HepG2 (cell line): Measurements from ENCODE around the gene EMID1. TPM values are rescaled to one million over a fixed set of nuclear protein-coding genes. Genes with fewer than 3 reads are reported as not detected.
A peak's percentile ranks its signal among the peaks of the same experiment; 100 is the strongest.

Experiments
- ATAC-seq: fragments of 200-7000 bp; cut with Tn5 transposase; 3 replicates; pipeline ENCODE4 v1.9.1; 2020; ENCODE audit warnings: mild to moderate bottlenecking, moderate library complexity
- BruUV-seq: library from RNA; stranded (reverse); fragments of 400-500 nt; replicated peaks from 2 replicates; lab custom pipeline; 2021; lab: Mats Ljungman, UMichigan
- CTCF ChIA-PET: fragments of 300-600 bp; formaldehyde crosslinking; extraction: SDS; loops from one replicate; lab custom pipeline; 2021; ENCODE audit warnings: low total read pairs, inconsistent platforms, low intra/inter-chr PET ratio; lab: Yijun Ruan, JAX
- POLR2A ChIA-PET: fragments of 350-600 bp; sonication (Branson Sonifier 250); formaldehyde crosslinking; loops from one replicate; lab custom pipeline; 2020; ENCODE audit warnings: antibody characterized with exemption, inconsistent platforms; lab: Yijun Ruan, JAX
- DNase-seq: peaks from one replicate; pipeline ENCODE4 v3.0.0-alpha.2; 2015; ENCODE audit warnings: low spot score
- FAIRE-seq: peaks from 3 replicates; lab custom pipeline; 2011; peaks lifted over from hg19 to GRCh38; lab: Jason Lieb, UNC
- H2AFZ ChIP-seq: one replicate; pipeline ENCODE4 v1.6.1; 2011; ENCODE audit warnings: low read length, inconsistent platforms
- H3K27ac ChIP-seq: fragments of 300-600 bp; 3 replicates; pipeline ENCODE4 v1.8.0; 2011; ENCODE audit warnings: mixed run types, mild to moderate bottlenecking, mixed read lengths, low read length, inconsistent platforms; ENCODE audit not compliant: insufficient read depth; ENCODE audit errors: extremely low read length
- H3K27me3 ChIP-seq, 2 experiments: fragments of 200-600 bp in 1 of 2; 2 replicates in 1 of 2; 3 replicates in 1 of 2; pipeline versions ENCODE4 v1.6.0 to v1.8.0; 2011; ENCODE audit warnings: low read length in 2 of 2, mild to moderate bottlenecking in 2 of 2, moderate library complexity in 2 of 2, inconsistent platforms in 1 of 2; ENCODE audit not compliant: insufficient read depth in 2 of 2, control insufficient read depth in 1 of 2
- H3K36me3 ChIP-seq, 2 experiments: fragments of 200-600 bp in 1 of 2; replicated peaks in 1 of 2; 2 replicates in 1 of 2; 3 replicates in 1 of 2; pipeline versions ENCODE4 v1.5.1 to v1.8.0; 2011; ENCODE audit warnings: low read length in 2 of 2, inconsistent platforms in 1 of 2; ENCODE audit not compliant: insufficient read depth in 2 of 2, control insufficient read depth in 1 of 2
- H3K4me1 ChIP-seq: 2 replicates; pipeline ENCODE4 v1.5.1; 2012; ENCODE audit warnings: low read length, inconsistent platforms; ENCODE audit not compliant: insufficient read depth
- H3K4me2 ChIP-seq: 2 replicates; pipeline ENCODE4 v1.6.0; 2011; ENCODE audit warnings: low read depth, low read length, inconsistent platforms
- H3K4me3 ChIP-seq, 3 experiments: fragments of 200-600 bp in 1 of 3; sonication (generic), shearing (Covaris generic) in 1 of 3; replicated peaks in 1 of 3; 2 replicates each; pipeline ENCODE4 v1.5.1; 2011 to 2016; ENCODE audit warnings: low read length in 3 of 3, inconsistent platforms in 2 of 3, low read depth in 2 of 3, mild to moderate bottlenecking in 2 of 3, control low read depth in 1 of 3, mixed read lengths in 1 of 3; ENCODE audit not compliant: insufficient read depth in 1 of 3
- H3K79me2 ChIP-seq: one replicate; pipeline ENCODE4 v1.6.1; 2011; ENCODE audit warnings: low read length, inconsistent platforms; ENCODE audit not compliant: insufficient read depth
- H3K9ac ChIP-seq: 2 replicates; pipeline ENCODE4 v1.6.0; 2011; ENCODE audit warnings: mild to moderate bottlenecking, low read depth, low read length, inconsistent platforms; ENCODE audit not compliant: insufficient read depth
- H3K9me3 ChIP-seq: 2 replicates; pipeline ENCODE4 v1.5.1; 2012; ENCODE audit warnings: mild to moderate bottlenecking, low read length
- H4K20me1 ChIP-seq: 2 replicates; pipeline ENCODE4 v1.6.0; 2011; ENCODE audit warnings: inconsistent platforms, mild to moderate bottlenecking, low read length, moderate library complexity; ENCODE audit not compliant: insufficient read depth
- TIGD3 ChIP-seq: sonication (generic); formaldehyde crosslinking; IDR thresholded peaks from 2 replicates; pipeline ENCODE4 v1.5.1; 2020; ENCODE audit warnings: mild to moderate bottlenecking, missing genetic modification reagents, borderline replicate concordance
- ZNF768 ChIP-seq: sonication (generic); formaldehyde crosslinking; IDR thresholded peaks from 2 replicates; pipeline ENCODE4 v1.4.0; 2020; ENCODE audit warnings: missing genetic modification reagents
- ZNF776 ChIP-seq: sonication (generic); formaldehyde crosslinking; IDR thresholded peaks from 2 replicates; pipeline ENCODE4 v1.4.0; 2020; ENCODE audit warnings: mild to moderate bottlenecking, missing genetic modification reagents
- WGBS: methylation state at CpG from one replicate; pipeline ENCODE4 v1.1.6; 2017; ENCODE audit warnings: low lambda C conversion rate; 5-methylcytosine and 5-hydroxymethylcytosine counted together
- in situ Hi-C: cut with HindIII; loops from 2 replicates; pipeline ENCODE4 v1.10.0; 2017; ENCODE audit warnings: low pct_unique_long_range_greater_than_20kb; ENCODE audit not compliant: extremely low pct_ligation_motif_present
- intact Hi-C: fragments of 100-400 bp; cut with micrococcal nuclease; formaldehyde crosslinking; loops from one replicate; pipeline ENCODE4 v1.10.0; 2022; ENCODE audit not compliant: unreplicated experiment
- polyA plus RNA-seq, 8 experiments: library from polyadenylated mRNA; depleted of rRNA in 3 of 8; stranded (reverse) in 7 of 8; unstranded in 1 of 8; fragments of >200 nt; fragmentation: Illumina TruSeq in 4 of 8; extraction: Trizol in 4 of 8; gene quantifications; 2 replicates each; pipeline versions ENCODE4 v1.2.1 to v1.2.3, GENCODE V29; 2011 to 2016; ENCODE audit warnings: low read depth in 4 of 8, missing spikeins in 1 of 8, mixed read lengths in 1 of 8; ENCODE audit not compliant: insufficient read depth in 1 of 8
- total RNA-seq, 5 experiments: library from RNA; depleted of rRNA; stranded (reverse); fragments of >200 nt; fragmentation: Illumina TruSeq; extraction: Trizol; gene quantifications; 2 replicates each; pipeline ENCODE4 v1.2.3, GENCODE V29; 2016; ENCODE audit warnings: low read depth in 1 of 5
- TF ChIP-seq, protein P1 (sequence below): fragments of 450-650 bp; IDR thresholded peaks from 2 replicates; pipeline ENCODE4 v1.6.1; 2017; ENCODE audit warnings: mild to moderate bottlenecking

Gene EMID1
- total and polyA plus RNA-seq, 2 of the 13 experiments (the other 11 are each of a cell fraction or from before 2014, with no cell fraction given): 0.45 to 0.82 TPM

- ATAC-seq: no peak
- no peaks in the 10 kb centered on the region for H3K36me3 ChIP-seq
- in situ Hi-C loops: no loop called here
- no peak overlapping the region for H3K4me2 ChIP-seq
- H2AFZ ChIP-seq: no peak overlapping the region
- H3K27ac ChIP-seq: no peak overlapping the region
- no peaks in the 10 kb centered on the region for H3K9me3 ChIP-seq
- BruUV-seq: no TSS peak
- no peak for DNase-seq
- WGBS: 69% methylated on average over 9 of the region's 13 CpGs
- peaks cover 0 to 13% of the 10 kb centered on the region in 2 experiments; a peak in 3 of 5 replicates for H3K27me3 ChIP-seq
- no peak overlapping the region for H3K9ac ChIP-seq
- TF ChIP-seq TIGD3 (CRISPR knock-in tag): no peak
- TF ChIP-seq ZNF768 (CRISPR knock-in tag): peak; percentile 93
- 0 out of 2 replicates have a peak, but pooled peaks have one; percentile 17 for TF ChIP-seq ZNF776
- TF ChIP-seq, protein P1, sequence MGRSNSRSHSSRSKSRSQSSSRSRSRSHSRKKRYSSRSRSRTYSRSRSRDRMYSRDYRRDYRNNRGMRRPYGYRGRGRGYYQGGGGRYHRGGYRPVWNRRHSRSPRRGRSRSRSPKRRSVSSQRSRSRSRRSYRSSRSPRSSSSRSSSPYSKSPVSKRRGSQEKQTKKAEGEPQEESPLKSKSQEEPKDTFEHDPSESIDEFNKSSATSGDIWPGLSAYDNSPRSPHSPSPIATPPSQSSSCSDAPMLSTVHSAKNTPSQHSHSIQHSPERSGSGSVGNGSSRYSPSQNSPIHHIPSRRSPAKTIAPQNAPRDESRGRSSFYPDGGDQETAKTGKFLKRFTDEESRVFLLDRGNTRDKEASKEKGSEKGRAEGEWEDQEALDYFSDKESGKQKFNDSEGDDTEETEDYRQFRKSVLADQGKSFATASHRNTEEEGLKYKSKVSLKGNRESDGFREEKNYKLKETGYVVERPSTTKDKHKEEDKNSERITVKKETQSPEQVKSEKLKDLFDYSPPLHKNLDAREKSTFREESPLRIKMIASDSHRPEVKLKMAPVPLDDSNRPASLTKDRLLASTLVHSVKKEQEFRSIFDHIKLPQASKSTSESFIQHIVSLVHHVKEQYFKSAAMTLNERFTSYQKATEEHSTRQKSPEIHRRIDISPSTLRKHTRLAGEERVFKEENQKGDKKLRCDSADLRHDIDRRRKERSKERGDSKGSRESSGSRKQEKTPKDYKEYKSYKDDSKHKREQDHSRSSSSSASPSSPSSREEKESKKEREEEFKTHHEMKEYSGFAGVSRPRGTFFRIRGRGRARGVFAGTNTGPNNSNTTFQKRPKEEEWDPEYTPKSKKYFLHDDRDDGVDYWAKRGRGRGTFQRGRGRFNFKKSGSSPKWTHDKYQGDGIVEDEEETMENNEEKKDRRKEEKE: no peak
- H3K4me3 ChIP-seq: no peak overlapping the region
- intact Hi-C loops: no loop called here
- ChIA-PET CTCF (no interaction called here), POLR2A (interaction anchor here (1.8 kb wide), 1 partner anchor 12 kb away, joined by 5 read pairs; the partner anchor contains the start of gene EMID1)
- FAIRE-seq: no peak
- H4K20me1 ChIP-seq: no peaks in the 10 kb centered on the region
- peaks cover 41% of the 10 kb centered on the region for H3K4me1 ChIP-seq
- no peaks in the 10 kb centered on the region for H3K79me2 ChIP-seq
Measured at GRCh38 chr22:29217827-29218757, 12.4 kb downstream of the EMID1 start.
